Measurements from ENCODE around the gene MINDY4.

Gene MINDY4

DNA sequence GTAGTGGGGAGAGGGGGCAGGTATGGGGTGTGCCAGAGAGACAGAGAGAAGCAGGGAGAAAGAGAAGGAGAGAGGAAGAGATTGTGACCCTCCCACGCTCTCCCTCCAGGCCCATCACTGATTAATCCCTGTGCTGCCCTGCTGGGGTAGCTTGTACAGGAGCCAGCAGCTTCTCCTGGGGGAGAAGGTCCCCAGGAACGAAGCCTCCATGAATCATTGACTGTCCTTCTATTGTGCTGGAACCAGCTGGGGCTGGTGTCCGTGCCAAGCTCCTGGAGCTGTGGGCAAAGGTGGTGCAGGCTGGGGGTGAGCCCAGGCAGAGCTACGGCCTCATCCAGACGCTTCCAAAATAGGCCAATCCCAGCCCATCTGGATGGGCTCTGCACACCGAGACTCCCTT lies 161.3 kb downstream of the MINDY4 start:
- POLR2A ChIA-PET, result no interaction called here
- TF ChIP-seq, protein P1, sequence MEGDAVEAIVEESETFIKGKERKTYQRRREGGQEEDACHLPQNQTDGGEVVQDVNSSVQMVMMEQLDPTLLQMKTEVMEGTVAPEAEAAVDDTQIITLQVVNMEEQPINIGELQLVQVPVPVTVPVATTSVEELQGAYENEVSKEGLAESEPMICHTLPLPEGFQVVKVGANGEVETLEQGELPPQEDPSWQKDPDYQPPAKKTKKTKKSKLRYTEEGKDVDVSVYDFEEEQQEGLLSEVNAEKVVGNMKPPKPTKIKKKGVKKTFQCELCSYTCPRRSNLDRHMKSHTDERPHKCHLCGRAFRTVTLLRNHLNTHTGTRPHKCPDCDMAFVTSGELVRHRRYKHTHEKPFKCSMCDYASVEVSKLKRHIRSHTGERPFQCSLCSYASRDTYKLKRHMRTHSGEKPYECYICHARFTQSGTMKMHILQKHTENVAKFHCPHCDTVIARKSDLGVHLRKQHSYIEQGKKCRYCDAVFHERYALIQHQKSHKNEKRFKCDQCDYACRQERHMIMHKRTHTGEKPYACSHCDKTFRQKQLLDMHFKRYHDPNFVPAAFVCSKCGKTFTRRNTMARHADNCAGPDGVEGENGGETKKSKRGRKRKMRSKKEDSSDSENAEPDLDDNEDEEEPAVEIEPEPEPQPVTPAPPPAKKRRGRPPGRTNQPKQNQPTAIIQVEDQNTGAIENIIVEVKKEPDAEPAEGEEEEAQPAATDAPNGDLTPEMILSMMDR (IDR thresholded peaks at IDR 0.05; ENCODE audit: control extremely low read depth, extremely low read depth, low read depth, missing control alignments), result no peak
- DNase-seq (ENCODE audit: extremely low spot score), result no peak
- CTCF ChIA-PET, result interaction anchor here (0.6 to 1.4 kb wide), 2 partner anchors 11 to 42 kb away, joined by 3 read pairs; no protein-coding TSS in a partner anchor

DNA sequence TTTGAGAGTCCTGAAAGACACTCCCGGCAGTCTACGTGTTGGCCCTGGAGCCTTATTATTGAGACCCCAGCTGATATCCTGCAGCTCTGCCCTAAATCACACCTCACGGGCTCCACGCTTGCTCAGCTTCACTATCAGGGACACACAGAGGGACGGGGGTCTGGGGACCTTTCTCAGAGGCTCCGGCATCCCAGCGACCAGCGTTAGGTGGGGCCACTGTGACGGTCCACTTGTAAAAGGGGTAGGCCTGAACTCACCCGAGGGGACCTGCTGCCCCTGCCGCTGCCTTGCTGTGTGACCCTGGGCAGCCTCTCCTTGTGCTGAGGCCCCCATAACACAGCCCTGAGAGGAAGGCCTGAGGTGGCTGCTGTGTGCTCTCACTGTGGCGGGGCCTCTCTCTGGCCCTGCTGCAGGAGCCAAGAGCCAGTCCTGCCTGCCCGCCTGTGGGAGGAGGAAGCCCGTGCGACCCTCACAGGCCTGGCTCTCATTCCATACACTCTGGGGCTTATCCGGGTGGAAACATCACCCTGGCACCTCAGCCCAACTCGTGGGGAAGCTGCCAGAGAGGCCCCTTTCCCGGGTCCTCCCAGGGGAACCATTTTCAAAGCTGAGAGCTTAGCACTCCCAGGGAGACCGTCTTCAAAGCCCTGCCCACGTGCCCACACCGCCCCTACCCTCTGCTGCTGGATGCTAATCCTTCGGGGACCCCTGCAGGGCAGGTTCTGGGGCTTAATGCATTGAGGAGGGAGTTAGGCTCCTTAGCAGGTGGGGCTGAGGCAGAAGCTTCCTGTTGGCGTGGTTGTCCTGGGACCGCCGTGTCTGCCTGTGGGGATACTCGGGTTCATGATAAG lies 162.1 kb downstream of the MINDY4 start:
- TF ChIP-seq, protein P1 (IDR thresholded peaks at IDR 0.05; ENCODE audit: control extremely low read depth, extremely low read depth, low read depth, missing control alignments), result no peak
- peak; percentile 10 for DNase-seq (ENCODE audit: extremely low spot score)
- POLR2A ChIA-PET, result no interaction called here
- CTCF ChIA-PET, result interaction anchor here (0.6 to 3.7 kb wide), 8 partner anchors 10 to 190 kb away, joined by 3 to 21 read pairs (median 3); no protein-coding TSS in a partner anchor

DNA sequence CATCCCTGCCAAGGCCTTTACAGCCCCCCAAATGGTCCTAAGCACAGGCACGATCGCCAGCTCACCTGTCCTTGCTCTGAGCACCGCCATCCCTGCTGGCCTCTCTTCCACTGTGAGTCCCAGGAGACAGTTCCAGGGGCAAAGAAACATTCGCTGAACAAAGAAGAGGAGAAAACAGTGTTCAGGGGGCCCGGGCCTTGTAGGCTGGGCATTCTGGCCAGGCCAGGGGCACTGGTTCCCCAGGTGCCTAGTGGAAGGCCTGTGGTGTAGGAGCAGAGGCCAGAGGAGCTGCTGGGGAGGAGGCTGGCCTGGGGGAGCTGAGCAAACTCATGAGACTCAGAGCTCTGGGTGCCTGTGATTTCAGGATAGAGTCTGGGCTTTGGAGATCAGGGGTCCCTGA lies 163.0 kb downstream of the MINDY4 start:
- CTCF ChIA-PET, result interaction anchor here (0.7 to 3.7 kb wide), 7 partner anchors 9 to 189 kb away, joined by 3 to 21 read pairs (median 5); no protein-coding TSS in a partner anchor
- POLR2A ChIA-PET, result no interaction called here
- TF ChIP-seq, protein P1 (IDR thresholded peaks at IDR 0.05; ENCODE audit: control extremely low read depth, extremely low read depth, low read depth, missing control alignments), result no peak
- DNase-seq (ENCODE audit: extremely low spot score), result peak; percentile 5

DNA sequence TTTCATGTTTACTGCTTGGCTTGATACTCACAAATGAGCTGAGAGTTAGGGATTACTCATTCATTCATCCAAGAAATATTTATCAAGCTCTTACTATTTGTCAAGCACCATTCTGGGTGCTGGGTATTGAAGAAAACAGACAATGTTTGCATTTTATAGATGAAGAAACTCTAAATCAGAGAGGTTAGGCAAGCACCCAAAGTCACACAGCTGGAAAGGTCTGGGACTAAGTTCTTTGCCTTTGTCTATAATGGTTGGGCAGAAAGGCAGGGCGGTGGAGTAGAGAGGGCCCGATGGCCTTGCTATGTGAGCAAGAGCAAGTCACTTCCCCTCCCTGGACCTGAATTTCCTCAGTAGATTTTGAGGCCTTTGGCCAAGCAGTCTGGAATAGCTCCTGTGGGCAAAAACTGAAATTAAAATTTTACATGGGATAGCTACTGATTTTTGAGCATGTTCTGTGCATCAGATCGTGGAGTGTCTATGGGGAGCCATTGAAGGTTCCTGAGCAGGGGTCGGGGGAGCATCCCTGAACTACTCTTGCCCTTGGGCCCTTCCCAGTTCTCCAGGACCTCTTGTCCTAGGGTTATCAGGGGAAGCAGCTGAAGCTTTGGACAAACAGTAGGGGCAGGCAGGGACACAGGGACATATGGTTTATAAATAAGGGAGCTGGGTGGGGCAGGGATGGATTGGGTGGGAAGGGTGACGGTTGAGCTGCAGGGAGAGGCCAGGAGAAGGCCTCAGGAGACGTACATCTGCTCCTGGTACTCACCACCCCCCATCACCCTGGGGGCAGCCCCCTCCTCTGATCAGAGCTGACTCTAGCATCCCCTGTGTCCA lies 163.7 kb downstream of the MINDY4 start:
- no peak for DNase-seq (ENCODE audit: extremely low spot score)
- CTCF ChIA-PET, result interaction anchor here (0.6 to 3.7 kb wide), 7 partner anchors 8 to 188 kb away, joined by 3 to 21 read pairs (median 5); no protein-coding TSS in a partner anchor
- TF ChIP-seq, protein P1 (IDR thresholded peaks at IDR 0.05; ENCODE audit: control extremely low read depth, extremely low read depth, low read depth, missing control alignments), result no peak
- POLR2A ChIA-PET, result no interaction called here

DNA sequence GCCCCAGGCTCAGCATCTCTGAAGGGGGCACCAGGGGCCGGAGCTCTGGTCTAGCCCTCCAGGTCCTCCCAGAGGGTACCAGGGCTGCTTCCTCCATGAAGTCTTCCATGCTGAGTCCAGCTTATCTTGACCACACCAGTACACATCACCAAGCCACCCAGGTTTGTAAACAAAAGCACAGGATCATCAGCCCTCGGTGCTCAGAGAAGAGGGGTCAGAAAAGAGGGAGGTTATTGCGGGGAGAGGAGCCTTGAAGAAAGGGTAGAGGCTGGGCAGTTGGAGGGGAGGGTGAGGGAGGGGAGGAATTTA lies 164.3 kb downstream of the MINDY4 start:
- DNase-seq (ENCODE audit: extremely low spot score), result no peak
- ChIA-PET CTCF (interaction anchor here (0.6 to 3.7 kb wide), 4 partner anchors 39 to 187 kb away, joined by 3 to 21 read pairs (median 6); no protein-coding TSS in a partner anchor), POLR2A (no interaction called here)
- TF ChIP-seq, protein P1 (IDR thresholded peaks at IDR 0.05; ENCODE audit: control extremely low read depth, extremely low read depth, low read depth, missing control alignments), result no peak

DNA sequence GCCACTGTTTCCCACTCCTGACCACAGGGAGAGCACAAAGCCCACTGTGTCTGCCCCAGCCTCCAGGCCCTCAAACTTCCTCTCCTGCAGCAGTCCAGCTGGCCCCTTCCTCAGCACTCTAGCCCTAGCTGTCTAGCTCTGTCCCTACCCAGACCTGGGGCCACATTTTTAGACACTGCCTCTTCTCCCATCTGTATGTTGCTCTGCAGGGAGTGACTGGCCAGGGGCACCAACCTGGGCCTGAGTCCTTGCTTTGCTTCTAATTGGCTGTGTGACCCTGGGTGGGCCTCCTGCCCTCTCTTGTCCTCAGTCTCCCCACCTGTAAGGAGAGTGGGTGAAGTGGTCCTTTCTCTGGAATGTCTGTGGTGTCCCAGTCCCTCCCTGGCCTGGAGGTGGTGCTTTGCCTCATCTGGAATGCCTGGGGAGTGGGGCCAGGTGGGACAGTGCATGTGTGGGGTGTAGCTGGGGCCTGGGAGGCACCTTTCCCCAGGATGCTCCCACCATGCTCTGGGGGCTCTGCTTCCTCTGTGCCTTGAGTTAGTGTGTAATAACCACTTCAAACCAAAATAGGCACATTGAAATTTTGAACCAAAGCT lies 165.5 kb downstream of the MINDY4 start:
- TF ChIP-seq, protein P1 (IDR thresholded peaks at IDR 0.05; ENCODE audit: control extremely low read depth, extremely low read depth, low read depth, missing control alignments), result no peak
- DNase-seq (ENCODE audit: extremely low spot score), result no peak
- ChIA-PET CTCF (interaction anchor here (0.8 to 4.2 kb wide), 7 partner anchors 25 to 187 kb away, joined by 3 to 56 read pairs (median 9); no protein-coding TSS in a partner anchor), POLR2A (no interaction called here)
